Measurements from ENCODE around the gene LSMEM2.
"Not testable (repeated sequence)": the region's sequence is repeated elsewhere in the genome, so short reads cannot be mapped to it uniquely, and the experiment has no call there.

Gene LSMEM2

GRCh38 chr3:50298836-50299637 lies 20.1 kb downstream of the LSMEM2 start, which contains the start of the genes HYAL3 and NAA80:
HYAL3 (minus strand) TSS chr3:50299405; CDS start chr3:50295602, 3,803 bp downstream.
NAA80 (minus strand) TSS chr3:50299405; CDS start chr3:50297463, 1,942 bp downstream.
- peak; percentile 98 for DNase-seq (ENCODE audit: low read depth, low spot score)

GRCh38 chr3:50299638-50299928 lies 20.7 kb downstream of the LSMEM2 start:
- DNase-seq (ENCODE audit: low read depth, low spot score): no peak

- no peak for DNase-seq (ENCODE audit: low read depth, low spot score)
These were observed 21.2 kb downstream of the LSMEM2 start for GRCh38 chr3:50299929-50300680.

- DNase-seq (ENCODE audit: low read depth, low spot score): no peak
These were observed 21.9 kb downstream of the LSMEM2 start for GRCh38 chr3:50300681-50301254.

GRCh38 chr3:50302095-50303012 lies 23.5 kb downstream of the LSMEM2 start:
- DNase-seq (ENCODE audit: low read depth, low spot score): no peak

- DNase-seq (ENCODE audit: low read depth, low spot score): no peak
These were observed 24.3 kb downstream of the LSMEM2 start, which contains the start of gene HYAL1 for GRCh38 chr3:50303013-50303815. HYAL1 (minus strand) TSS chr3:50303574; CDS start chr3:50302956, 618 bp downstream.

- no peak for DNase-seq (ENCODE audit: low read depth, low spot score)
These were observed 25.7 kb downstream of the LSMEM2 start for GRCh38 chr3:50304601-50305000.

GRCh38 chr3:50312041-50312440 lies 33.2 kb downstream of the LSMEM2 start:
- DNase-seq (ENCODE audit: low read depth, low spot score): not testable (repeated sequence)

- no peak for DNase-seq (ENCODE audit: low read depth, low spot score)
These were observed 35.5 kb downstream of the LSMEM2 start for GRCh38 chr3:50314342-50314741.

- DNase-seq (ENCODE audit: low read depth, low spot score): no peak
These were observed 35.9 kb downstream of the LSMEM2 start for GRCh38 chr3:50314816-50315215.

- DNase-seq (ENCODE audit: low read depth, low spot score): no peak
These were observed 37.9 kb downstream of the LSMEM2 start for GRCh38 chr3:50316657-50317242.

- DNase-seq (ENCODE audit: low read depth, low spot score): no peak
These were observed 38.4 kb downstream of the LSMEM2 start for GRCh38 chr3:50317300-50317699.

- no peak for DNase-seq (ENCODE audit: low read depth, low spot score)
These were observed 39.3 kb downstream of the LSMEM2 start for GRCh38 chr3:50318163-50318562.

- DNase-seq (ENCODE audit: low read depth, low spot score): no peak
These were observed 39.7 kb downstream of the LSMEM2 start for GRCh38 chr3:50318615-50319014.

GRCh38 chr3:50319181-50319893 lies 40.5 kb downstream of the LSMEM2 start:
- no peak for DNase-seq (ENCODE audit: low read depth, low spot score)

- DNase-seq (ENCODE audit: low read depth, low spot score): no peak
These were observed 41.2 kb downstream of the LSMEM2 start for GRCh38 chr3:50319894-50320625.

GRCh38 chr3:50320853-50321335 lies 42.0 kb downstream of the LSMEM2 start:
- no peak for DNase-seq (ENCODE audit: low read depth, low spot score)

GRCh38 chr3:50321336-50322114 lies 42.6 kb downstream of the LSMEM2 start:
- DNase-seq (ENCODE audit: low read depth, low spot score): peak; percentile 71

Measured in brain pericyte (primary cell).